ENCODE results near the gene EFCC1.

EFCC1 gene

DNA sequence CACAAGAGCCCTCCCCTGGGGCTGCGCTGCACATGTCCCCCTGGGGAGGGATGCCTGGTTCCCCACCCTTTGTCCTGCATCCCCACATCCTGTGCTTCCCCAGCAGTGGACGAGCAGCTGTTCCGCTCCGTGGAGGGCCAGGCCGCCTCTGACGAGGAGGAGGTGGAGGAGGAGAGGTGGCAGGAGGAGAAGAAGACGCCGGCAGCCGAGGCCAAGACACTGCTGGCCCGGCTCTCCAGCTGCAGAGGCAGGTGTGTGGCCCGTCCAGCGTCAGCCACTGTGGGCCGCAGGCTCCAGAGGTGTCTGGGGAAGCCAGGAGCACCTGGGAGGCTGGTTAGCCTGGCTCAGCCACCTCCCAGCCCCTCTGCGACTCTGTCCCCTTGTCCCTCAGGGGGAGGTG lies 31.6 kb downstream of the EFCC1 start:
- no peak for DNase-seq (ENCODE audit: low read depth in 2 of 2)

DNA sequence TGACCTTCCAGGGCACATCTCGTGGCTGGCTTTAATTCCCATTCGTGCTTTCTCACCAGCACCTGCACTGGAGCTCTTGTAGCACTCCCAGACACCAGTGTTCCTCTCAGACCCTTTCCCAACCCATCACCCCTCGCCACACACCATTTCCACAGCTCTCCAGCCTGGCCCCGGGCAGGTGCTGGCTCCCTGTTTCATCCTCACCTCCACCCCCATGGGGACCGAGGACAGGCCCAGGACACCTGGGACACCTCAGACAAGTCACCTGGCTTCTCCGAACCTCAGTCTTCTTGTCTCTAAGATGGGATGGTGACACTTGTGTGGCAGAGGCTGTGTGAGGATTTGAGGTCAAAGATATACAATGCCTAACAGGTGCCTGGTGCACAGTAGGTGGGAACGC lies 32.0 kb downstream of the EFCC1 start:
- DNase-seq (ENCODE audit: low read depth in 2 of 2), result no peak

DNA sequence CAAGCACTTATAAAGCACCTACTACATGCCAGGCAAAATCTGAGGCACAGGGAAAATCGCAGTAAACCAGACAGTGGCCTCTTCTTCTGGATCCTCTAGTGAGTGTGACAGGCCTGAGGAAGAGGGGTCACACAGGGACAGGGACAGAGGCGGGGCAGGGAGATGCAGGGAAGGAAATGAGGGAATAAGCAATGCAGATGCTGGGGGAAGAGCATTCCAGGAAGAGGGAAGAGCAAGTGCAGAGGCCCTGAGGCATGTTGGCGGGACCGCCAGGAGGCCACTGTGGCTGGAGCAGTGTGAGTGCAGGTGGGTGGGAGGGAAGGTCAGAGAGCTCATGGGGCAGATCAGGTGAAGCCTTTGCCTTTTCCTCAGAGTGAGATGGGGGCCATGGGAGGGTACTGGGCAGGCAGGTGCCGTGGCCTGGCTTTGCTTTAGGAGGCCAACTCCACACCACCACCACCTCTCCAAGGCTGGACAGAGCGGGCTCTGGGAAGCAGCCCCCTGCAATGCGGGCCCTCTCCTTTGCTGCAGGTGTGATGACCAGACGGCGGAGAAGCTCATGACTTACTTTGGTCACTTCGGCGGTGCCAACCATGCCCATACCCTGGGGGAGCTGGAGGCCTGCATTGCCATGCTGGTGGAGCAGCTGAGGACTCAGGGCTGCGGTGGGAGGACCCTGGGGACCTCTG lies 32.7 kb downstream of the EFCC1 start:
- no peak for DNase-seq (ENCODE audit: low read depth in 2 of 2)

DNA sequence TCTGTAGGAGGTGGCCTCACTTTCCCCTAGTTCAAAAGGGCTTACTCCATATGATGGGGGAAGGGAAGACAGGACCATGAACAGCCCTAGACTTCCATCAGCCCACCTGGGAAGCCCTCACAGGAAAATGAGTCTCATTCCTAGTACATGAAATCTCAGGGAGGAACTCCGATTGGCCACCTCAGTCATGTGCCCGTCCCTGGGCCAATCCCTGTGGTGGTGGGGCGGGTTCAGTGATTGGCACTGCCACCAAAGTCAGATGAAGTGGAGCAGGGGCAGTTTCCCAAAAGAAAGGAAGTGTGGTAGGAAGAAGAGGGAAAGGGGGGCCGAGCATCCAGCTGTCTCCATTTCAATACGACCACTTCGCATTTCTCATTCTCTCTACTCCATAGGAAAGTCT lies 33.5 kb downstream of the EFCC1 start:
- DNase-seq (ENCODE audit: low read depth in 2 of 2), result no peak

DNA sequence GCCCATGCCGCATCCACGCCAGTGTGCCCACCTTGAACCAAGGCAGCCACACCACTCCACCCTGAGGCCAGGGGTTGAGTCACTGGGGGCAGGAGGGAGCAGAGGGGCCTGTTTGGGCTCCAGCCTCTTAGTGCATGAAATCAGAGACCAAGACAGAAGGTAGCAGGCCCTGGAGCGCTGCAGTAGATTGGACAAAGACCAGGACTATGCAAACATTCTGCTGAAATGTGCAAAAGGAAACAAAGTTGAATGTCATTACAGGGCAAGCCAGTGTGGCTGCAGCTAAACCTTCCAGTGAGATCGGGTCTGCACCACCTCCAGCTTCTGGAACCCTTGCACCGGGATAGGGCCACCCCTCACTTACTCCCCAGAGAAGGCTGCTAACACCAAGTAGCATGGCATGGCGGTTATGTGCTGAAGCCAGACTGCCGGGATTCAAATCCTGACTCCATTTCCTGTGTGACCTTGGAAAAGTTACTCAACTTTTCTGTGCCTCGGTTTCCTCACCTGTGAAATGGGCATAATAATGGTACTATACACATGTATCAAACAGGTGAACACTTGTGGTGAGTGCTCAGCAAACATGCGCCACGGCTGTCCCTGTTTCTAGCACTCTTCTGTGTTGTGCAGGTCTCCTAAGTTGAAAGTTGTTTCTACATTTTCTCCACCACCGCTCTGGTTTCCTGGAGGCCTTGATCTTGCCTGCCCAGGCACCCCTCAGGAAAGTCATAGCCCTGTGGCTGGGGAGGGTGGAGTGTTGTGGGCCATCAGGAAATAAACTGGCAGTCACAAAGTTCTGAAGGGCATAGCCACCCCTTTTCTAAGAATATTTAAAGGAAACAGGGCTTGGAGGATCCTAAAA lies 34.5 kb downstream of the EFCC1 start:
- no peak for DNase-seq (ENCODE audit: low read depth in 2 of 2)

DNA sequence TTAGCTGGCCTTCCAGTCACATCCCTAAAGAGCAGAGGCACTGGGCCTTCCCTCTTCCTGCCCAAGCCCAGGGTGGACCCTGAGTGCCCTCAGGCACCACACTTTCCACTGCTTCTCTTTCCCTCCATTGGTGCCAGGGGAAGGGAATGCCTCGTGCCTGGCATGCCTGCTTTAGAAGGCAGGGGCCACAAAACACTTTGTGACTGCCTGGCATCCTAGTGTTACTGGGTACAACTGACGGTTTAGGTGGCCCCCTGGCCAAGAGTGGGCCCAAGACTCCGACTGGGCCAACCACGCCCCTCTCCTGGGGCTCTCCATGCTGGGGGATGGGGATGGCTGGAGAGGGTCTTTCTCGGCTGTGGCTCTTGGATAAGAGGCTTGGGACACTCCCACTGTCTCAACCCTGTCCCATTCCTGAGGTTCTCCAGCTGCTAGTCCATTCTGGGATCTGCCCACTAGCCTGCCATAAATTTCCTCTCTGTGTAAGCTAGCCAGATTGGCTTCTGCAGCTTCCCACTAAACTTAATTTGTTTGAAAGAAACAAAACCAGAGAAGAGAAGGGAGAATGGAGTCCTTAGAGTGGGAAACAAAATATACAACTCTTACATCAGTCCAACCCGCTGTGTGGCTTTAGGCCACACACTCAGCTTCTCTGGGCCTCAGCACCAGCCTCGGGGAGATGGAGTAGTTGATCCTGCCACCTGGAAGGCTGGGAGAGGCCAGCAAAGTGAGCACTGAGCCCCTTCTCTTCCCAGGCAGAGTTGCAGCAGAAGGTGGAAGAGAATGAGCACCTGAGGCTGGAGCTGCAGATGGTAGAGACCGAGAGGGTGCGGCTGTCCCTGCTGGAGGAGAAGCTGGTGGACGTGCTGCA lies 35.4 kb downstream of the EFCC1 start:
- DNase-seq (ENCODE audit: low read depth in 2 of 2), result no peak

DNA sequence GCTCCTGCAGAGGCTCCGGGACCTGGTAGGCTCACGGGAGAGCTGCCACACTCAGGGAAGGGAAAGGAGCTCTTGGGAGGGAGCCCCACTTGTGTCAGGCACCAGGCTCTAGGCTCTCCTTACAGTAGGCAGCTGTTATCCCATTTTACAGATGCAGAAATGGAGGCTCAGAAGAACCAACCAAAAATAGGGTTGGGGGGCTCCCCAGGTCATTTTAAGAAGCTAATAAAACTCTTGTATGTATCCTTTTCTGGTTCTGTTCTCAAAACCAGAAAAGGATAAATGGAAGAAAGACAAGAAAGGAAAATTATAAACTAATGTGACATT lies 36.0 kb downstream of the EFCC1 start:
- no peak for DNase-seq (ENCODE audit: low read depth in 2 of 2)

DNA sequence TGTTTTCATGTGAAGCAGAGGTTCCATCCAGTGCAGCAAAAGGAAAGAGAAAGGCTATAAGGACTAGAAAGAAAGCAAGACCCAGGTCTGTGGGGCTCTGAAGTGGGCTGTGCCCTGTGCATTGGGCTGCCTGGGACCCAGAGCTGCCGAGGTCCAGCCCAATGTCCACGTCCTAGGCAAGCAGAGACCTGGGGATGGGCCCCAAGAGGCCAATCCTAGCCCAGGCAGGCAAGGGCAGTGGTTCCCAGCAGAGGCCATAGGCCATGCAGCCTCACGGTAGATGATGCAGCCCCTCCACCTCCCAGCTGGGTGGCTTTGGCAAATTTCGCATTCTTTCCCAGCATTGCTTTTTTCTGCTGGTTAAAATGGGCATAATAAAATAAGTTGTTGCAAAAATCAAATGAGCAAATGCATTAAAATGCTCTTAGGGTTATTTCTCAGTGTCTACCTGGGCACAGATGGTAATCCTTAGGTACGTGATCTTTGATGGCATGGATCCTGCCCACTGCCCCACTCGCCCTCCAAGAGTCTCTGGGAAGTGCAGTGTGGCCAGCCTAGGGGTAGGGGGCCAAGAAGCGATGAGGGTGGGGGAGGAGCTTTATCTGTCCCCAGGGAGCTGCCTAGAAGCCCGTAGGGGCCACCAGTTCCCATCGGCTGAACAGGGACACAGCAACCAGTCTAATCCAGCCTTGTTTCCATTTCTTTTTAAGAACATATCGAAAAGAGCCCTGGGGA lies 37.2 kb downstream of the EFCC1 start:
- DNase-seq (ENCODE audit: low read depth in 2 of 2), result no peak

DNA sequence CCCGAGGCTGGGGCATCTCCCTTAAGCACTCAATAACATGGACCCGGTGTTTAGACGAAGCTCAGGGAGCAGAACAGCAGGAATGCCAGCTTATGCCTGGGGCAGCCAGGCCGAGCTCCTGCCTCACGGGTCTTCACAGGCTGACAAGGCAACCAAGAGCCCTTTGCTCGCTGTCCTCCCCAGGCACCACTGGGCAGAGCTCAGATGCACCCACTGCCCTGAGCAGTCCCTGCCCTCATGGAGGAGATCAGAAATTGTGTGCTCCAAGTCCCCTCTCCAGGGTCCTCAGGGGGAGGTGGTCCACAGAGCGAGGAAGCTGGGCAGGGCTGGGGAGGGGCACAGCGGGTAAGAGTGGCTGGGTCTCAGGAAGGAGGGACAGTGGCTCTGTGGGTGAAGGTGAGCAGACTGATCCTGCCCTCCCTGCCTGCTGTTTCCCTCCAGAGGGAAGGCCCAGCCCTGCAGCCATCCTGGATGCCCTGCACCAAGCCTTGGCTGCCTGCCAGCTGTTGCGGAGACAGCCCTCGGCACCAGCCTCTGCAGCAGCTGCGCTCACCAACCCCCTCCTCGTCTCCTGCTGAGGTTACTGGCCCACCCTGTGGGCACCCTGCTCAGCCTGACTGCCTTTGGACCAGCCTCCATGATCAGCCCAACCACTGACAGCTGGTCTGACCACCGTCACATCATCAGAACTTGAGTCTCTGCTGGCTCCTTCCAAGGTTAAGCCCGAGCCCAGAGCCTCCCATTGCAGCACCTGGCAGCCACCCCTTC lies 38.4 kb downstream of the EFCC1 start:
- DNase-seq (ENCODE audit: low read depth in 2 of 2), result no peak

DNA sequence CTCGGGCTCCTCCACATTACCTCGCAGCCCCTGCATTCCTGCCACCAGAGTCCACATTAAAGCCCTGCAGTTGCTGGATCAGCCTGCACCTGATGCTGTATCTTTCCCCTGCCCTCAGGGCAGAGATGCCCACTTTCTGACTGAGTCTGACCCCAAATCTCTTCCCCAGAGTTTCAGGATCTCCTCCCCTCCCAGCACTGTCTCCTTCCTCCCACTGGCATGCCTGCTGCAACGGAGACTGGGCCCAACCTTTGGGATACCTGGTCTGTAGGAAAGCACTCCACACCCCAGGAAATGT lies 38.9 kb downstream of the EFCC1 start:
- no peak for DNase-seq (ENCODE audit: low read depth in 2 of 2)

DNA sequence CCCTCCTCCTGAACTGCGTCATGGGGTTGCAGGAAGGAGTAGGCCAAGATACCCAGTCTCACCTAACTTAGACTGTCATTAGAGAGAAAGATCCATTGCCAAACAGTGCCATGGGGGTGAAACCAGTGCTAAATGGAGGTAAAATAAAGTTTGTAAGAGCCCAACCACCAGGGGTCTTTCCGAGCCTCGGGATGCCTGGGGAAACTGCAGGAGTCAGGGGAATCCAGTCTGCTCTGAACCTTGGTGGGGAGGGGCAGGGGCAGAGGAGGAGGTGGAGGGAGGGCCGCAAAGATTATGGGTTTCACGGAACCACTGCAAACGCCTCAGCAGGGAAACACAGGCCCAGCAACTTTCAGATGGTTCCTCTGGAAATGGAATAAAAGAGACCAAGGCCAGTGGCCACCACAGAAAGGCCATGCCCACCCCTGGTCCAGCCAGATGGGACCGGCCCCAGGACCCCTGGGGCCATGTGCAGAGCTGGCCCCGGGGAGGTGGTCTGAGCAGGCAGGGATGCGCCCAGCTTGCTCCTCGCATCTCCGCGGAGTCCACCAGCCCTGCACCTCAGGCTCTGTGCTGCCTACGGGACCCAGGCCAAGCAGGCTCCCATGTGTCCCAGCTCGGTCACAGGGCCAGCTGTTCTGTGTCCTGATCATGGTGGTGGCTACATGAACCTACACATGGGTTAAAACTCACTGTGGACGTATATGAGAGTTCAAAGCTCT lies 39.6 kb downstream of the EFCC1 start:
- no peak for DNase-seq (ENCODE audit: low read depth in 2 of 2)

DNA sequence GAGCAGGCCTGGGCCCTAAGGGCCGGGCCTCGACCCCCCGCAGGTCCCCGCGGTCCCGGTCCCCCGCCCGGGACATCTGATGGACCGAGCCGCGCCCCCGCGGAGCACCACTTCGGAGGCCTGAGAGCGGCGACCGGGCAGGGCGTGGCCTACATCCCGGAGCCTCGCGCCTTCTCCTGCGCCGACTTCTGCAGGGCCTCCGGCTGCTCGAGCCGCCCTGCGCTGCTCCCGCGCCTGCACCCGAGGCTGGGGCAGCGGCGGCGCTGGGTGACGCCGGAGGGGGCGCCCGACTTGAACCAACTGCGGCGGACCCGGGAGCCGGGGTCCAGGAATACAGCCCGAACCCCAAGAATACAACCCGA lies 44.6 kb downstream of the EFCC1 start:
- DNase-seq (ENCODE audit: low read depth in 2 of 2), result no peak

DNA sequence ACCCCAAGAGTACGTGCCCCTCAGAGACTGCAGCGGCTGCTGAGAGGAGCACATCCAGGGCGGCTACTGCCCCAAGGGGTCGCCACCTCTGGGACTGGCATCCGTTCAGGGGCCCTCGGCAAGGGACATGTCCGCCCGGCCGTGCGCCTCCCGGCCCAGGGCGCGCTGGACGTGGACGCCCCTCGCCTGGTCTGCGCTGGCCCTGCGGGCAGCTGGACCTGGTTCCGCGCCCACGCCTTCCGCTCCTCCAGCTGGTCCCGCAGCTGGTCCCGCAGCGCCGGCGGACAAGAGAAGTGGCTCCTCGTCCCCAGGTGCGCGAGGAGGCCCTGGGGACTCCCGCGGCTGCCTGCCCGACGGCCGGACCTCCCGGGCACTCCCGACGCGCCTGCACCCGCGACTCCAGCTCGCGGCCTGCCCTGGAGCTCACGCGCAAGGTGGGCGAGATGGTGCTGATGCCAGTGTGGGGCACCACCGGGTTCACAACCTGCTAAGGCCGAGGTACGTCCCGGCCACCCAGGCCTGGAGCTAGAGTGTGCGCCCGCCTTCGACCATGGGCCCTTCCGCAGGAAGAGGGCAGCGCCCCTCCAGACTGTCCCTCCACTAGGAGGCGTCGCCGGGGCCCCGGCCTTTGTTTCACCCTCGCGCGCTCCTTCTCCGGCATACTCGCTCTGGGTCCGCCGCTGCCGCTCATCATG lies 45.1 kb downstream of the EFCC1 start:
- DNase-seq (ENCODE audit: low read depth in 2 of 2), result no peak

DNA sequence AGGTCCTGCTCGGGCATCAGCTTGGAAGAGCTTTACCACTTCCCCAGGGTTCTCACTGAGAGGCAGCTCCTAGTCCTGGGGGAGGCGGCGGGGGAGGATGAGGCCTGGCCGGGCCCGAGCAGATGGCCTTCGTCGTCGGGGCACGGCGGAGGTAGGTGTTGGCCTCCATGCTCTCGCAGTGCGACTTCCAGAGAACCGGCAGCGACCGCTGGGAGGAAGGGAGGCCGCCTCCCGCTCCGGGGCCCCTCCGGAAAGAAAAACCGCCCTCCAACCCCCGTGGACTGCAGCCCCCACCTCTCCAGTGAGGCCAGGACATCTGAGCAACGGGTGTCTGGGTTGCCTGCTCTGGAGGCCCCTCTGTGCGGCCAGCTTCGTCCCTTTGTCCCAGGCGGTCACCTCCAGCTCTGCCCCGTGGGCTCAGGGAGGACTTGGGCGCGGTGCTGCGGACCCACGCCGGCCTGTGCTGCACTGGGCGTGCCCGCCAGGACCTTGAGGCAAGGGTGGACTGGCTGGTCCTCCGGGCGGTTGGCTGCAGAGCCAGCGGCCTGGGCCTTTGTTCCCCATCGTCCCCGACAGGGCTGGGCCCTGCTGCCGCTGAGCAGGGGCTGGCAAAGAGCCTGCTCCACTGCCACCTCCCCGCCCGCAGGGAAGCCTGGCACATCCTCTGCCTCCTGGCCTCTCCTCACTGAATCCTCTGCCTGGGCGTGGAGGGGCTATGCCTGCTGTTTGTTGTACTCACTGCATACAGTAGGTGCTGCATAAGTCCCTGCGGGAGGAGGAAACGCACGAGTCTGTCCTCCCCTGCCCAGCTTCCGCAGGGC lies 45.8 kb downstream of the EFCC1 start:
- DNase-seq (ENCODE audit: low read depth in 2 of 2), result no peak

DNA sequence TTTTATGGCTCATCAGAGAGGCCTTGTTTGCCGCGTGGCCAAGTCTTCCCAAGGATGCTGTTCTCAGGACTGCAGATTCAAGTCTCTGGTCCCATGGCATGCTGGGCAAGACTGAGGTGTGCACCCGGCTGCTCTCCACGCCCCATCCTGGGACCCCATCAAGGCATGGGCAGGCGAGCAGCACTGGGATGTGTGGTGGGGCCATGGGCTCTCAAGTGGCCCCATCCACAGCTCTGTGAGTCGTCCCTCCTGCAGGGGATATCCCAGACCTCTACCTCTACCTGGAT lies 46.4 kb downstream of the EFCC1 start:
- DNase-seq (ENCODE audit: low read depth in 2 of 2), result no peak

DNA sequence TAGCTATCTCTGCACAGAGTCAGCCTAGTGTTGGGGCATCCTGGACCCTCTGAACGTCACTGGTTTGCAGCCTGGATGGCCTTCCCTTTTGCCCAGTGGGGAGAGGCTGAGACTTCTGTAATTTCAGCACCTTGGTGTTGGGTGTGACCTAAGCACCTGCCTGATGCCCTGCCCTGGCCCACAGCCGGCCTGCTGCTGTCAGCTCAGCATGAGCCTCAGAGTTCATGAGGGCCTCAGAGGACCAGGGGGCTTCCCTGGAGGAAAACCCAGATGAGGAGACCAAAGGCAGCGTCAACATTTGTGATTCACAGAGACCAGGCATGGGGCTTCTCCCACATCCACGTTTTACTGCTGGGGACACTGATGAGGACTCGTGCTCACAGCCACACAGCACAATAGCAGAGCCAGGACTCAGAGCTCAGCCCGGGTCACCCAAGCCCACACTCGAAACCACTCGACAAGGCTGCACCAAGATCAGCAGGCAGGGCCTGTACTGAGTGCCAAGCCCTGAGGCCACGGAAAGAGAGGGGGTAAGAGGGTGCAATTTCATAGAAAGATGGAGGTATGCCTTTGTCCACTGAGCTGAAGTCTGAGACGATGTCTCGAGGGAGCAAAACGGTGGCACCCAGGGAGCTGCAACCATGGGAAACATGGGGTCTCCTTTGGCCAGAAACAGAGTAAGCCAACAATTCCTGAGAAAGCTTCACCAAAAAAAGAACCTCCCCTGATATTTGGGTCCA lies 49.6 kb downstream of the EFCC1 start:
- no peak for DNase-seq (ENCODE audit: low read depth in 2 of 2)

DNA sequence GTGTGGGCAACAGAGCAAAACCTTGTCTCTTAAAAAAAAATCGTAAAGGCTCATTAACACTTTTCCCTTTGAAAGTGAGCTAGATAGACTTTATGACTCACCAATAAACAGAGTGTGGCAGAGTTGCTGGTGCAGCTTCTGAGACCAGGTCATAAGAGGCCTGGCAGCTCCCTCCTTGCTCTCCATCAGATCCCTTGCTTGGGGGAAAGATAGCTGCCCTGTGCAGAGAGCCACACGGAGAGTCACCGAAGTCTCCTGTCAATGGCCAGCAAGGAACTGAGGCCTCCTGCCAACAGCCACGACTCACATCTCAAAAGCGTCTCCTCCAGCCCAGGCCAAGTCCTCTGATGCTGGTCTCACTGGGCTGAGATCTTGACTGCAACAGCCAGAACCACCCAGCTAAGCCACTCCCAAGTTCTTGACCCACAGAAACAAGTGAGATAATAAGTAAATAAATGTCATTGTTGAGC lies 50.8 kb downstream of the EFCC1 start:
- no peak for DNase-seq (ENCODE audit: low read depth in 2 of 2)

DNA sequence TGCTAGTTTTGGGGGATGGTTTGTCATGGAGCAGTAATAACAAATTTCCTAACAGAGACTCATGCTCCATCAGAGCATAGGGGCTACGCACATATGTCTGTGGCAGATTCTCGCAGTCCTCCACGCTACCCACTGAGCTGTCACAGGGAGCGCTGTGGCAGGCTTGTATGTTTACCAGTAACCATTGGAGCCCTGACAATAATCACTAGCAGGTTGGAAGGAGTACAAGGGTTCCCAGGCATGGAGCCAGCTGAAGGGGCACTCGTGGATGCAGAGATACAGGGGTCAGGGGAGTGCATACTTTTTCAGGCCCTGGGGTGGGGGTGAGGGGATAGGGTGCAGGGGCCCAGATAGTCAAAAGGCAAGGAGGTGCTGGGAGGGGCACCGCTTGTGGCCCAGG lies 51.6 kb downstream of the EFCC1 start:
- DNase-seq (ENCODE audit: low read depth in 2 of 2), result no peak
